Cortex of kidney (tissue), 1 donor: Measurements from ENCODE around the gene MTA2.

ENCODE experiments used
- DNase-seq: peaks from one replicate; lab custom pipeline; 2025; lab: John Stamatoyannopoulos, UW

MTA2 gene

GRCh38 chr11:62612366-62613290, 11.0 kb upstream of the MTA2 start, which contains the start of the genes EML3 and ROM1:
Gene EML3, minus strand, starts transcription at chr11:62612775. Its CDS starts 318 bp downstream, at chr11:62612457.
Gene ROM1, plus strand, starts transcription at chr11:62613257. Its CDS starts 25 bp downstream, at chr11:62613282.
- no peak for DNase-seq

- DNase-seq: no peak
Observed at GRCh38 chr11:62611705-62612365, 10.2 kb upstream of the MTA2 start.

- DNase-seq: no peak
Observed at GRCh38 chr11:62610814-62611704, 9.4 kb upstream of the MTA2 start.

GRCh38 chr11:62610403-62610802, 8.7 kb upstream of the MTA2 start:
- no peak for DNase-seq

- DNase-seq: no peak
Observed at GRCh38 chr11:62608776-62609175, 7.1 kb upstream of the MTA2 start.

- no peak for DNase-seq
Observed at GRCh38 chr11:62607714-62608113, 6.0 kb upstream of the MTA2 start.

GRCh38 chr11:62605902-62606301, 4.2 kb upstream of the MTA2 start:
- DNase-seq: no peak

GRCh38 chr11:62605467-62605866, 3.8 kb upstream of the MTA2 start:
- DNase-seq: no peak

GRCh38 chr11:62604460-62605120, 2.9 kb upstream of the MTA2 start:
- no peak for DNase-seq

GRCh38 chr11:62603776-62604299, 2.2 kb upstream of the MTA2 start:
- no peak for DNase-seq

- no peak for DNase-seq
Observed at GRCh38 chr11:62603072-62603408, 1.4 kb upstream of the MTA2 start.

GRCh38 chr11:62602141-62603071, 741 bp upstream of the MTA2 start:
- no peak for DNase-seq

- no peak for DNase-seq
Observed at GRCh38 chr11:62601122-62601371, 618 bp downstream of the MTA2 start.

GRCh38 chr11:62600367-62601121, 1.1 kb downstream of the MTA2 start:
- DNase-seq: no peak

GRCh38 chr11:62599901-62600300, 1.8 kb downstream of the MTA2 start:
- no peak for DNase-seq

- no peak for DNase-seq
Observed at GRCh38 chr11:62599069-62599696, 2.5 kb downstream of the MTA2 start.

- no peak for DNase-seq
Observed at GRCh38 chr11:62595124-62595523, 6.5 kb downstream of the MTA2 start.

GRCh38 chr11:62593434-62594044, 8.1 kb downstream of the MTA2 start:
- DNase-seq: no peak

GRCh38 chr11:62592989-62593421, 8.7 kb downstream of the MTA2 start:
- DNase-seq: no peak
